ENCODE results near the gene KRT6A.
"Not testable (repeated sequence)": the region's sequence is repeated elsewhere in the genome, so short reads cannot be mapped to it uniquely, and the experiment has no call there.

The KRT6A gene

GRCh38 chr12:52502877-52503276, 9.8 kb upstream of the KRT6A start:
- no peak for DNase-seq (ENCODE audit: low spot score)

GRCh38 chr12:52501490-52501889, 8.4 kb upstream of the KRT6A start:
- no peak for DNase-seq (ENCODE audit: low spot score)

- DNase-seq (ENCODE audit: low spot score) = not testable (repeated sequence)
These were observed 7.5 kb upstream of the KRT6A start for GRCh38 chr12:52500574-52500973.

GRCh38 chr12:52499806-52500560, 6.9 kb upstream of the KRT6A start:
- DNase-seq (ENCODE audit: low spot score) = no peak

- DNase-seq (ENCODE audit: low spot score) = no peak
These were observed 5.9 kb upstream of the KRT6A start for GRCh38 chr12:52498946-52499345.

GRCh38 chr12:52497975-52498374, 4.9 kb upstream of the KRT6A start:
- DNase-seq (ENCODE audit: low spot score) = no peak

GRCh38 chr12:52496590-52497071, 3.6 kb upstream of the KRT6A start:
- peak; percentile 10 for DNase-seq (ENCODE audit: low spot score)

GRCh38 chr12:52496054-52496453, 3.0 kb upstream of the KRT6A start:
- no peak for DNase-seq (ENCODE audit: low spot score)

- no peak for DNase-seq (ENCODE audit: low spot score)
These were observed 2.3 kb upstream of the KRT6A start for GRCh38 chr12:52495389-52495788.

- no peak for DNase-seq (ENCODE audit: low spot score)
These were observed 1.5 kb upstream of the KRT6A start for GRCh38 chr12:52494518-52494917.

- no peak for DNase-seq (ENCODE audit: low spot score)
These were observed 1.0 kb upstream of the KRT6A start for GRCh38 chr12:52494100-52494499.

GRCh38 chr12:52492405-52492804, 652 bp downstream of the KRT6A start:
- not testable (repeated sequence) for DNase-seq (ENCODE audit: low spot score)

GRCh38 chr12:52491495-52491894, 1.6 kb downstream of the KRT6A start:
- DNase-seq (ENCODE audit: low spot score) = not testable (repeated sequence)

- DNase-seq (ENCODE audit: low spot score) = no peak
These were observed 4.3 kb downstream of the KRT6A start for GRCh38 chr12:52488736-52489135.

GRCh38 chr12:52487744-52488443, 5.2 kb downstream of the KRT6A start:
- not testable (repeated sequence) for DNase-seq (ENCODE audit: low spot score)

- no peak for DNase-seq (ENCODE audit: low spot score)
These were observed 5.8 kb downstream of the KRT6A start for GRCh38 chr12:52487211-52487610.

- DNase-seq (ENCODE audit: low spot score) = no peak
These were observed 6.6 kb downstream of the KRT6A start for GRCh38 chr12:52486166-52487105.

GRCh38 chr12:52480073-52480472, 13.0 kb downstream of the KRT6A start:
- no peak for DNase-seq (ENCODE audit: low spot score)

- no peak for DNase-seq (ENCODE audit: low spot score)
These were observed 15.4 kb downstream of the KRT6A start for GRCh38 chr12:52477651-52478050.

GRCh38 chr12:52474212-52474611, 18.8 kb downstream of the KRT6A start:
- no peak for DNase-seq (ENCODE audit: low spot score)

- no peak for DNase-seq (ENCODE audit: low spot score)
These were observed 19.3 kb downstream of the KRT6A start, which contains the start of gene KRT6C for GRCh38 chr12:52473768-52474167. TSS of gene KRT6C (minus strand) at chr12:52473805. CDS start at chr12:52473737, 68 bp downstream.

- DNase-seq (ENCODE audit: low spot score) = no peak
These were observed 23.2 kb downstream of the KRT6A start for GRCh38 chr12:52469853-52470252.

Measured in COLO829 (cell line).